GM15510 (cell line): Measurements from ENCODE around the gene ANKAR.

Experiments
- POLR2A ChIP-seq: IDR thresholded peaks from 3 replicates; pipeline ENCODE4 v1.6.1; 2011; ENCODE audit warnings: borderline replicate concordance; ENCODE audit not compliant: insufficient read length; ENCODE audit errors: extremely low read depth

ANKAR gene

DNA sequence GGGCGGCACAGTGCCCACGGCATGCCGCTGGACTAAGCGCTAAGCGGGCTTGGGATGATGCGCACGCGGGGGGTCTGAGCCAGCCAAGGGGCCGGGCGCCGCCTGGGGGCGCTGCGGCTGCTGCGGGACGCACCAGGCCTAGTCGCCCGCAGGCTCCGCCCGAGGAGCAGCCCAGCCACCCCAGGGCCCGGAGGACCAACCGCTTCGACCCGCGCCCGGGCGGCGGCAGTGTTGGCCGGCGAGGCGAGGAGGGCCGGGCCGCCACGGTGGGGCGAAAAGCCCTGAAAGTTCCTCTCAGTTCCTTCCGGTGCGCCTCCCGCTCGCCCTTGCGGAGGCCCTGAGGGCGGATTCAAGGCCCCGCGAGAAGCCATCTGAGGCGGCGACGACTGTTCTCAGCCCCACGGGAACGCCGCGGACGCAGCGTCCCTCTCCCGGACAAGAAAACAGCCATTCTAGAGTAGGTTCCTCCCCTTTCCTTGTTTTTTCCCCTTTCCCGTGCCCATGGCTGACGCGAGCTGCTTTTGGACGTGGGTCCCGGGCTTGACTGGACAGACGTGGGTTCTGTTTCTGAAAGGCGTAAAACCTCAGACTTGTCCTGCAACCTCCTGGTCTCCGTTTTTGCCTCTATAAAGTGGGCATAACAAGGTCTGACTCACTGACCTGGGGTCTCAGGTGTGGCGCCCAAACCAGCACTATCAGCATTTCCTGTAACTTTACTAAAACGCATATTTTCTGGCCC is at the start of gene ANKAR:
Gene ANKAR (plus strand): TSS at position 297 of the 739 bp plus-strand sequence. CDS start 1,821 bp downstream, outside the sequence.
- TF ChIP-seq POLR2A, result peak; percentile 59

DNA sequence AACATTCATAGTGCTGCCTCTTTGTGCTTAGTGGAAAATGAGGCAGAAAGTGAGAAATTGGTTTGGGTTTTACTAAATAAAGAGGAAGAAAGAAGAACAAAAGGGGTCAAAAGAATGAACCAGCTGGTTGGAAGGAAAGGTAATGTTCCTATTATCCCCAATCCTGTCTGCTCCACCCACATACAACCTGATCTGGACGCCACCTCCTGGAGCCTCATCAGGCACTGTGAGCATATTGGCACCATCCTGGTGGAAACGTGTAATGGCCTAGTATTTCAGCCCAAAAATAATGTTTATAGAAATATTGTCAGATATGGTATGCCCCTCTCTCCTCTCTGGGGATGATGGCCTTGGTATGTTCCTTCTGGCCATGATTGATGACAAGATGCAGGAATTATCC is 48.8 kb upstream of the ANKAR start:
- no peak for TF ChIP-seq POLR2A

- no peak for TF ChIP-seq POLR2A
These were observed 46.7 kb upstream of the ANKAR start for GRCh38 chr2:189627789-189628188.

DNA sequence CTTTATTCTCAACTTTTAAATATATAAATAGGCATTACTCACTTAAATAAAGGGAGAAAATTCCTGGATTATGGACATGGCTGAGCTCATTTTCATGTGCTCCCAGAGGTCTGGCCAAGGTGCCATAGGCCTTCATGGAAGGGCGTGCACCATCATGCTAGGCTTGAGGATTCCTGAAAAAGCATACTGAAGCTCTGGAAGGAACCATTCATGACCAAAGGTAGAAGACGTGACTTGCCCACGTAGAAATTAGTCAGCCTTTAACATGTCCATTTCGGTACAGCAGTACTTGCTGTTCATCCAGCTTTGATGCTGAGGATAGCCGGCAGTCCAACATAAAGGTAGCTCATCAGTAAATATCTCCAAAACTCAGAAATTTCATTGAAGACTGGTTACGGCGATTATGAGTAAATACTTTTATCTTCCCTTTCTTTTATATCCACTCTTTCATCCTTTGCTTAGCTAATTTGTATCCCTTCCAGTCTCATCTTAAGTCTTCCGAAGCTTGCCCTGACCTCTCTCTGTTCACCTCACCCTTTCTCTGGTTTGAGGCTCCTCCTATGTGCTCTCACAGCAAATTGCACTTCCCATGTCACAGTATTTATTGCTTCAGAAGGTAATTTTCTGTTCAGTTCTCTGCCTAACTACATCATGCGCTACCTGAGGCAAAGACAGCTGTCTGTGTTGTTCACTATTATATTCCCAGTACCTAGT is 45.5 kb upstream of the ANKAR start:
- no peak for TF ChIP-seq POLR2A

GRCh38 chr2:189629531-189630453 is 44.7 kb upstream of the ANKAR start:
- no peak for TF ChIP-seq POLR2A

DNA sequence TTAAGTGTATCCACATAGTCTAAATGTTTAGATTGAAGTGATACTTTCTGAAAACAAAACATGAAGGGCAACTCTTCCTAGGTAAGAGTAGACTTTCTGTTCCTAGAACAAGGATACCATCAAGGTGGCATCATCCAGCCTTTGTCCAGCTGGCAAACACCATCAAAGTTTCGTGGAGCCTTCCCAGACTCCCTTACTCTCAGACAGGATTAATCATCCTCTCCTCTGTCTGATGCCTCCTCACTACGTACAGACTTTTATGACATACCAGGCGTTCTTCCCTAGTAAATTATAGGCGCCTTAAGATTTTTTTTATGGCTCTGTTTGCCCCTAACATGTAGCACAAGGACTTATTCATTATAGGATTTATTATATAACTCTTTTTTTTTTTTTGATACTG is 42.6 kb upstream of the ANKAR start:
- no peak for TF ChIP-seq POLR2A

GRCh38 chr2:189633392-189633811 is 41.1 kb upstream of the ANKAR start:
- TF ChIP-seq POLR2A, result no peak

DNA sequence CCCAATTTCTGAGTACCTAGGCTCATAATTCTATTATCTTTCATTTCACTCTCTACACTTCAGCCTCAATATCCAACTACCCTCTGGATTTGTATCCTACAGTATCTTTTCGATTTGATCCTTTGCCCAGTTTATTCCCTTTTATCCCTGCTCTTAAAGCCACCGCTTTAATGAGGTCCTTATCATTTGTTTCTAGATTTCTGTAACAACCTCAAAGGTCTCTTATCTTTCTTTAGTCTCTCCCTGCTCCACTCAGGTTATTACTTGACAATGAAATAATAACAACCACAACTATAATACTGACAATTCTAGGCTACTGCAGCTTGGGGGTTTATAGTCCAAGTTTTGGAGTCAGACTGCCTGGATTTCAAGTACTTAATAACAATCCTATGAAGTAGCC is 39.1 kb upstream of the ANKAR start:
- no peak for TF ChIP-seq POLR2A

DNA sequence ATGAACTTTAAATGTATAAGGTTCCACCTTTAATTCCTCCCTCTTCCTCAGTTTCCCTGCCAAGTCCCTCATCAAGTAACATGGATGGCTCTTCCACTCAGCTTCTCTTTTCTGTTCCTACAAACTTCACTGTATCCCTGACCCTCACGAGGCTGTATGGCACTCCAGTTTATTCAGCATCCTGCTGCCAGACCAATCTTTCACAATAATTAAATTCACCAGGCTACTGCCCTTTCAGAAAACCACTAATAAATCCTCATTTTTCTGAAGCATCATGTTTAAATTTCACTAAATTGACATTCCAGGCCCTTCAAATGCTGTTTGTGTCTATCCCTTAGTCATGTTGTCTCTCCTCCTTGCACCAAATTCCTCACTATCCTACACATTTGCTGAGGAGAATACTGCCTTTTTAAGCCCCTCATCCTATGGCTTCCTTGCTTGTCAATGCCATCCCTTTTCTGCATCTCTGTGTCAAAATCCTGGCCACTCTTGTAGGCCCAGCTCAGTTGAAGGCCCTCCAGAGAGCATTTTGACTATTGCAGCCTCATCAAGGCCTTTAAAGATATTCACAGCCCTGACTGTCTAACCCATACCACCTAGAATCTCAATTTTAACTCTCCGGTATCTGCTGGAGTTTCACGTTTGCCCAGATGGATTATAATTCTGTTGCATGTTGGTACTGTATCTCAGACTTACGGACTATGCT is 36.0 kb upstream of the ANKAR start:
- no peak for TF ChIP-seq POLR2A

GRCh38 chr2:189639007-189639609 is 35.4 kb upstream of the ANKAR start:
- TF ChIP-seq POLR2A, result no peak

DNA sequence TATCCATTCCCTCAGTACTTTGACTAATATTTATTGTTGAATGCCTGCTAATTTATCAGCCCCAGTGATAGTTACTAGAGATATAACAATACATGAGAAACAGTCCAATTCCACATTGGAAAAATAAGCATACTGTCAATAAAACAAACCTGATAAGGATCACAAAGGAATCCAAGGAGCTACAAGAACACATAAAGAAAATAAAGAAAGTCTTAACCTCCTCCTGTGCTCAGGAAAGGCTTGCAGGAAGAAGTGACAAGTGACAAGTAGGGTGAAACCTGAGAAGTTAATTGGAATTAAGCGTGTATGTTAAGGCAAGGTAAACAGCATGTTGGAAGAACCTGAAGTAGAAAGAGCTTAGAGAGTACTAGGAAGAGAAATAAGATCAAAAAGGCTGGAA is 33.5 kb upstream of the ANKAR start:
- TF ChIP-seq POLR2A, result no peak

DNA sequence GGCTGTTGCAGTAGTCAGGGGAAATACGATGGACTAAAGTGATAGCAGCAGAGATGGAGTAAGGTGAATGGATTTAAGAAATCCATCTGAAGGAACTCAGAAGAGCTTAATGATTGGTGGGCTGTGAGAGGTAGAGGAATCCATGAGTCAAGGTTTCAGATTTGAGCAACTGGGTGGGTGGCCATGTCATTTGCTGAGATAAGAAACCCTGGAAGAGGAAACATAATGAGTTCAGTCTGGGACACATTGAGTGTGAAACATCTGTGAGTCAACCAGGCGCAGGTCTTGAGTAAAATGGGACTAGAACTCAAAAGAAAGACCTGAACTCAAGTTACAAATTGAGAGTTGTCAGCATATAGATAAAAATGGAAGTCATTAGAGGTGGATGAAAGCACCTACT is 32.9 kb upstream of the ANKAR start:
- no peak for TF ChIP-seq POLR2A

DNA sequence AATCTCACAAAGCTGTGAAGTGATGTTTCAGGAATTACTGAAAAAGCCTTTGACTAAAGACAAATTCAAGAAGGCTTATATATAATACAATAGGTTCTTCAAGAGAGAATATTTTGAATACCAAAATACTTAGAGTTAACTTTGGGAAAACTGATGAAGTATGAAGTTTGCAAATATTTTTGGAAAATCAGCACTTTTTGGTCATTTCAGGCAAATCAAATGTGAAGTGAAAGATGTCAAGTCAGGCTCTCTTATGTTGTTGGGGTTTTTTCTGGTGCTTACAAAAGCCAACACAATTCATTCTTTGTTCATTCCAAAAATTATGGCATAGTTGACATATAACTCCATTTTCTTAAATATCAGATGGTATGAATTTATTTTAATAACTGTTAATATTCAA is 27.9 kb upstream of the ANKAR start:
- no peak for TF ChIP-seq POLR2A
